Thoracic aorta (tissue), 2 donors: ENCODE measurements around the gene CBFA2T3. TPM values are rescaled to one million over a fixed set of nuclear protein-coding genes. Genes with fewer than 3 reads are reported as not detected.

ENCODE experiments used
- ATAC-seq: fragments of 150-250 bp; one replicate; pipeline ENCODE4 v1.8.0; 2017; ENCODE audit warnings: low read depth; ENCODE audit not compliant: insufficient number of reproducible peaks, low FRiP score
- DNase-seq: peaks from one replicate; pipeline ENCODE4 v3.0.0-alpha.2; 2020; ENCODE audit warnings: low spot score
- H3K27ac ChIP-seq, 2 donors: fragments of 200-600 bp; sonication (generic); 1 replicate in 1 of 2; 2 replicates in 1 of 2; pipeline ENCODE4 v1.5.1; 2016; ENCODE audit warnings: mild to moderate bottlenecking in 2 of 2, moderate library complexity in 2 of 2
- H3K27me3 ChIP-seq: fragments of 200-600 bp; sonication (generic); replicated peaks from 2 replicates; pipeline ENCODE4 v1.6.0; 2016; ENCODE audit warnings: mild to moderate bottlenecking; ENCODE audit not compliant: insufficient read depth
- H3K36me3 ChIP-seq: fragments of 200-600 bp; sonication (generic); one replicate; pipeline ENCODE4 v1.5.1; 2016
- H3K4me1 ChIP-seq, 2 donors: fragments of 200-600 bp; sonication (generic); 1 replicate in 1 of 2; 2 replicates in 1 of 2; pipeline versions ENCODE4 v1.5.1 to v1.6.0; 2016; ENCODE audit warnings: low read depth in 2 of 2, mild to moderate bottlenecking in 1 of 2; ENCODE audit not compliant: control insufficient read depth in 1 of 2
- H3K4me3 ChIP-seq: fragments of 200-600 bp; sonication (generic); 2 replicates; pipeline ENCODE4 v1.5.1; 2016; ENCODE audit warnings: mild to moderate bottlenecking
- H3K9me3 ChIP-seq: fragments of 200-600 bp; sonication (generic); 2 replicates; pipeline ENCODE4 v1.5.1; 2016
- total RNA-seq, 2 donors: library from RNA; depleted of rRNA; stranded (reverse); fragments of >200 nt; gene quantifications; one replicate each; pipeline versions ENCODE4 v1.1.0 to v1.2.3, GENCODE V29; 2016
- TF ChIP-seq, protein P1 (sequence below): fragments of 200-600 bp; sonication (generic); IDR thresholded peaks from one replicate; pipeline ENCODE4 v1.5.1; 2019; ENCODE audit warnings: antibody characterized with exemption

Gene CBFA2T3
- total RNA-seq, 2 donors from 2014 or later = 3.9 to 6.6 TPM

DNA sequence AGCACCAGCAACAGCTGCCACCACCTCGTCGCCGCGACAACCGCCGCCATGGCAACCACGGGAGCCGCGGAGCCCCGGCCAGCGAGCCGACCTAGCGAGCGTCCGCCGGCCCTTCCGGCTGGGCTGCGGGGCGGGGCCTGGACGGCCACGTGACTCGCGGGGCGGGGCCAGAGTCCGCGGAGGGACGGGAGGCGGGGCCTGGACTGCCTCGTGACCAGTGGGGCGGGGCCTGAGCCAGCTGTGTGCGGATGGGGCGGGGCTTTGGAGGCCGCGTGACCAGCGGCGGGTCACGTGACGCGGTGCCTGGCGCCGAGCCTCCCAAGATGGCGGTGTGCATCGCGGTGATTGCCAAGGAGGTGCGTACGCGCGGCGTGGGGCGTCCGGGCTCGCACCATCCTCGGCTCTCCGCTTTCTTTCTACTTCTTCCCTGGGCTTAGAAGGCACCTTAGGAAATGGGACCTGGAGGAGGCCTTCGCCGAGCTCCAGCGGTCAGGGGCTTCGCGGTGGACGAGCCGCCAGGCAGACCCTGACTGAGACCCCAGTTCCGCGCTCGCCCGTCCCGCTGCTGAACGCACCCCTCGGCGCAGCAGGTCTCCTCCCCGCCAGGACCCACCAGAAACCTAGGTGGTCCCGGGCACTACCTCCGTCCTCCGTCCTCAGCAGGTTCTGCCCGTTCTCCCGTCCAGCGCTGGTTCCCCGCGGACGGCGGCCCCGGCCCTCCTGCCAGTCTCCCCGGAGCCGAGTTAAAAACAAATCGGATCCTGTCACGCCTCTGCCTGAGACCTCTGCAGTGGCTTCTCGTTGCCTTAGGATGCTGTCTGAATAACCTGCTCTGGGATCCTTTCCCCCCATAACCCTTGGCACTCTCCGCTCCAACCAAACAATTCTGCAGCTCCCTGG, 119.9 kb downstream of the CBFA2T3 start, which contains the start of the genes GALNS and TRAPPC2L:
GALNS (minus strand) TSS at position 120 of the 900 bp plus-strand sequence; CDS start at position 50, 70 bp downstream.
TRAPPC2L (plus strand) TSS at position 300 of the 900 bp plus-strand sequence; CDS start at position 324, 24 bp downstream.
- TF ChIP-seq, protein P1, sequence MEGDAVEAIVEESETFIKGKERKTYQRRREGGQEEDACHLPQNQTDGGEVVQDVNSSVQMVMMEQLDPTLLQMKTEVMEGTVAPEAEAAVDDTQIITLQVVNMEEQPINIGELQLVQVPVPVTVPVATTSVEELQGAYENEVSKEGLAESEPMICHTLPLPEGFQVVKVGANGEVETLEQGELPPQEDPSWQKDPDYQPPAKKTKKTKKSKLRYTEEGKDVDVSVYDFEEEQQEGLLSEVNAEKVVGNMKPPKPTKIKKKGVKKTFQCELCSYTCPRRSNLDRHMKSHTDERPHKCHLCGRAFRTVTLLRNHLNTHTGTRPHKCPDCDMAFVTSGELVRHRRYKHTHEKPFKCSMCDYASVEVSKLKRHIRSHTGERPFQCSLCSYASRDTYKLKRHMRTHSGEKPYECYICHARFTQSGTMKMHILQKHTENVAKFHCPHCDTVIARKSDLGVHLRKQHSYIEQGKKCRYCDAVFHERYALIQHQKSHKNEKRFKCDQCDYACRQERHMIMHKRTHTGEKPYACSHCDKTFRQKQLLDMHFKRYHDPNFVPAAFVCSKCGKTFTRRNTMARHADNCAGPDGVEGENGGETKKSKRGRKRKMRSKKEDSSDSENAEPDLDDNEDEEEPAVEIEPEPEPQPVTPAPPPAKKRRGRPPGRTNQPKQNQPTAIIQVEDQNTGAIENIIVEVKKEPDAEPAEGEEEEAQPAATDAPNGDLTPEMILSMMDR = no peak
- Histone ChIP-seq H3K9me3 (no peaks in the 10 kb centered on the region), H3K36me3 (peaks cover 25% of the 10 kb centered on the region), H3K27ac (peak within 1 kb of the TSS; percentile 67 to 71), H3K27me3 (no peaks in the 10 kb centered on the region), H3K4me3 (peak within 1 kb of the TSS; percentile 91), H3K4me1 (peaks cover 21 to 25% of the 10 kb centered on the region in 2 donors)
- ATAC-seq (peak; percentile 97), DNase-seq (peak; percentile 98)

DNA sequence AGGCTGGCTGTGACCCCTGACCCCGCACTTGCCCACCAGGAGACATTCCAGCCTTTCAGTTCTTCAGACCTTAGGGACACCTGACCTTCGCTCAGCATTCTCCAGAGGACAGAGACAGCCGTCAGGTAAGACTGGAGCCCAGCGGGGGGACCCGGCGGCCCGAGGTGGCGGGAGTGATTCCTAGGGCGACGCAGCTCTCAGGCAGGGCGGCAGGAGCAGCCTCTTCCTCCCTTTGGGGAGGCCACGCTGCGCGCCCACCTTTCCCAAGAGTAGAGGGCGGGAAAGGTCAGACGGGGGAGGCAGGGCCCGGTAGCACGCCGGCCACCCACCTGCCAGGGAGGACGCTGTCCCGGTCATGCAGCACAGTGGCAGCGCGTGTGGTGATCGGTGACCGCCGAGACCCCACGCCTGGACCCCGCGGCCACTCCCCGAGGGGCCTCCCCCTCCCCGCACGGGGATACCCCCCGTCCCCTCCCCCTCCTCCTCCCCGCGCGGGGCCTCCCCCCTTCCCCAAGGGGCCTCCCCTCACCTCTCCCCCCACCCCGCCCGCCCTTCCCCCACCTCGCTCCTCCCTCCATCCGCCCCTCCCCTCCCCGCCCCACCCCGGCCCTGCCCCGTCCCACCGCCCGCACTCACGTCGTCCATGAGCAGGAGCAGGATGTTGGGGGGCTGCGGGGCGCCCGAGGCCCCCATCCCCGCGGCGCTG, 120.7 kb downstream of the CBFA2T3 start:
- peaks cover 24% of the 10 kb centered on the region for H3K36me3 ChIP-seq
- H3K27ac ChIP-seq = peak overlapping the region in 1 of 2 donors; percentile 30
- H3K9me3 ChIP-seq = no peaks in the 10 kb centered on the region
- H3K27me3 ChIP-seq = no peaks in the 10 kb centered on the region
- H3K4me1 ChIP-seq = peaks cover 21 to 25% of the 10 kb centered on the region in 2 donors
- ATAC-seq (peak; percentile 24), DNase-seq (no peak)
- H3K4me3 ChIP-seq = peak overlapping the region; percentile 91
- TF ChIP-seq, protein P1 = no peak

DNA sequence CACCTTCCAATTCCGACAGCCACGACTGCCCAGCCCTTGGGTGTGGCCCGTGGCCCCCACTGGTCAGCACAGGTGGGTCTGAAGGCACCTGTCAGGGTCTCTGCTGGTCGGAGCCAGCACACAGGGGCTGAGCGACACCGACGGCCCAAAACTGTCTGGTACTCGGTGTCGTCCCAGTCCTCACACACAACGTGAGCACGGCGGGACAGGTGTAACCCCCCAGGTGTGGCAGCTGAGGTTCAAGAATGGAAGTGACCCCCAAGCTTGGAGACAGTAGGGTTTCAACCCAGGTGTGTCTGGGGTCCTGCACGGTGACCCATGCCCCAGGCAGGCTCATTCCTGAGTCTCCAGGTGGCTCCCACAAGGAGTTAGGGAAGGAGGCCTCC, 121.3 kb downstream of the CBFA2T3 start:
- Histone ChIP-seq H3K27ac (no peak overlapping the region), H3K4me1 (peaks cover 21 to 25% of the 10 kb centered on the region in 2 donors), H3K4me3 (peak overlapping the region; percentile 91), H3K27me3 (no peaks in the 10 kb centered on the region), H3K36me3 (peaks cover 18% of the 10 kb centered on the region), H3K9me3 (no peaks in the 10 kb centered on the region)
- TF ChIP-seq, protein P1 = no peak
- DNase-seq = no peak
- ATAC-seq = no peak

DNA sequence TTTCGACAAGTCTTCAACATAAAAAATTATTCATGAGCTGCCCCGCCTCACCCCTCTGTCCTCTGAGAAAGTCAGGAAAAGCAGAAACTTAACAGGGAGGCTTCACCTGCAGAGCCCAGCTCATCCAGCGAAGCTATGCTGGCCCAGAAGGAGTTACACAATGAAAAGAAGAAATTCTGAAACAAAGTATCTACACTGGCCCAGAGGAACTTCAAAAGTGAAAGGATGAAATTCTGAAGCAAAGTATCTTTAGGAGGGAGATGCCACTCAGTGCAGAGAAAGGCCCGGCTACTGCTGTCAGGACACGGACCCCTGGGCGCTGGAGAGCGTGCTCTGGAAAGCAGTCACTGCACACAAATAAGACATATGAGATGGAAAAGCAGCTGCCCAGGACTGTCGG, 121.8 kb downstream of the CBFA2T3 start:
- no peaks in the 10 kb centered on the region for H3K9me3 ChIP-seq
- no peak overlapping the region for H3K4me3 ChIP-seq
- no peak for DNase-seq
- no peak overlapping the region for H3K27ac ChIP-seq
- no peak for ATAC-seq
- peaks cover 21 to 25% of the 10 kb centered on the region in 2 donors for H3K4me1 ChIP-seq
- H3K36me3 ChIP-seq = peaks cover 13% of the 10 kb centered on the region
- TF ChIP-seq, protein P1 = no peak
- no peaks in the 10 kb centered on the region for H3K27me3 ChIP-seq
